SU-DHL-6 (cell line): ENCODE data around the gene PLAGL2.

Experiments used
- EZH2phosphoT487 ChIP-seq: fragments of 200-600 bp; sonication (generic), shearing (Covaris generic); conservative IDR thresholded peaks from 2 replicates; pipeline ENCODE4 v1.6.1; 2018; ENCODE audit warnings: mild to moderate bottlenecking, antibody characterized with exemption, low read length, moderate library complexity, mixed read lengths
- TF ChIP-seq, protein P1 (sequence below): fragments of 200-600 bp; sonication (generic); IDR thresholded peaks from one replicate; pipeline ENCODE4 v1.5.1; 2017; ENCODE audit warnings: antibody characterized with exemption, mild to moderate bottlenecking, low read length, moderate library complexity; ENCODE audit not compliant: insufficient read depth, poor library complexity, severe bottlenecking

- TF ChIP-seq, protein P1, sequence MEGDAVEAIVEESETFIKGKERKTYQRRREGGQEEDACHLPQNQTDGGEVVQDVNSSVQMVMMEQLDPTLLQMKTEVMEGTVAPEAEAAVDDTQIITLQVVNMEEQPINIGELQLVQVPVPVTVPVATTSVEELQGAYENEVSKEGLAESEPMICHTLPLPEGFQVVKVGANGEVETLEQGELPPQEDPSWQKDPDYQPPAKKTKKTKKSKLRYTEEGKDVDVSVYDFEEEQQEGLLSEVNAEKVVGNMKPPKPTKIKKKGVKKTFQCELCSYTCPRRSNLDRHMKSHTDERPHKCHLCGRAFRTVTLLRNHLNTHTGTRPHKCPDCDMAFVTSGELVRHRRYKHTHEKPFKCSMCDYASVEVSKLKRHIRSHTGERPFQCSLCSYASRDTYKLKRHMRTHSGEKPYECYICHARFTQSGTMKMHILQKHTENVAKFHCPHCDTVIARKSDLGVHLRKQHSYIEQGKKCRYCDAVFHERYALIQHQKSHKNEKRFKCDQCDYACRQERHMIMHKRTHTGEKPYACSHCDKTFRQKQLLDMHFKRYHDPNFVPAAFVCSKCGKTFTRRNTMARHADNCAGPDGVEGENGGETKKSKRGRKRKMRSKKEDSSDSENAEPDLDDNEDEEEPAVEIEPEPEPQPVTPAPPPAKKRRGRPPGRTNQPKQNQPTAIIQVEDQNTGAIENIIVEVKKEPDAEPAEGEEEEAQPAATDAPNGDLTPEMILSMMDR = no peak
- TF ChIP-seq EZH2phosphoT487 = no peak
These were observed 14.8 kb downstream of the PLAGL2 start for GRCh38 chr20:32192698-32193097.
